Nephron (organoid): ENCODE measurements around the gene ATP5F1B.

Source experiments
- H3K27ac Mint-ChIP-seq, 3 experiments: 2 replicates each; pipeline ENCODE4 v1.8.0; 2020; ENCODE audit warnings: mixed read lengths in 3 of 3, mild to moderate bottlenecking in 2 of 3, moderate library complexity in 1 of 3
- H3K27me3 Mint-ChIP-seq: 2 replicates; pipeline ENCODE4 v1.8.0; 2021; ENCODE audit warnings: low read depth, mild to moderate bottlenecking, moderate library complexity, mixed read lengths
- H3K36me3 Mint-ChIP-seq: 2 replicates; pipeline ENCODE4 v1.8.0; 2020; ENCODE audit warnings: low read depth, mixed read lengths
- H3K4me1 Mint-ChIP-seq: 2 replicates; pipeline ENCODE4 v1.8.0; 2020; ENCODE audit warnings: mixed read lengths
- H3K4me3 Mint-ChIP-seq, 3 experiments: 2 replicates each; pipeline ENCODE4 v1.8.0; 2020; ENCODE audit warnings: mild to moderate bottlenecking in 3 of 3, mixed read lengths in 3 of 3, moderate library complexity in 2 of 3
- H3K9me3 Mint-ChIP-seq: 2 replicates; pipeline ENCODE4 v1.8.0; 2020; ENCODE audit warnings: mixed read lengths
- CTCF ChIP-seq, 3 experiments: fragments of 200-600 bp; sonication (generic); IDR thresholded peaks; one replicate each; pipeline ENCODE4 v1.5.0; 2021; ENCODE audit warnings: antibody characterized with exemption in 3 of 3; ENCODE audit not compliant: unreplicated experiment in 3 of 3

The ATP5F1B gene

GRCh38 chr12:56684745-56685359 is 39.1 kb upstream of the ATP5F1B start:
- no peak for TF ChIP-seq CTCF (IDR thresholded peaks at IDR 0.05; ENCODE audit: unreplicated experiment in 3 of 3)
- Mint-ChIP-seq H3K27me3 (no peaks in the 10 kb centered on the region), H3K9me3 (no peaks in the 10 kb centered on the region), H3K4me3 (peak overlapping the region; percentile 85 to 99 (median 87)), H3K4me1 (peaks cover 33% of the 10 kb centered on the region), H3K27ac (peak overlapping the region; percentile 95 to 96 (median 95)), H3K36me3 (peaks cover 33% of the 10 kb centered on the region)

DNA sequence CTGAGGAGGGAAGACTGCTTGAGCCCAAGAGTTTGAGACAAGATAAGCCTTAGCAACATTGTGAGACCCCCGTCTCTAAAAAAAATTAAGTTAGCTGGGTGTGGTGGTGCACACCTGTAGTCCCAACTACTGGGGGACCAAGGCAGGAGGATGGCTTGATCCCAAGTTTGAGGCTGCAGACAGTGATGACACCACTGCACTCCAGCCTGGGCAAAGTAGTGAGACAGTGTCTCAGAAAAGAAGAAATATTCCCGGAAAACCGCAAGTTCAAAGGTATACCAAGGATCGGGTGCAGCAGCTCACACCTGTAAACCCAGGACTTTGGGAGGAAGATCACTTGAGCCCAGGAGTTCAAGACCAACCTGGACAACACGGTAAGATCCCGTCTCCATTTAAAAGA is 36.5 kb upstream of the ATP5F1B start:
- Mint-ChIP-seq H3K36me3 (peaks cover 45% of the 10 kb centered on the region), H3K27me3 (no peaks in the 10 kb centered on the region), H3K4me1 (peaks cover 25% of the 10 kb centered on the region), H3K4me3 (peak overlapping the region in 2 of 3 experiments; percentile 44 to 49), H3K9me3 (no peaks in the 10 kb centered on the region), H3K27ac (peak overlapping the region in 2 of 3 experiments; percentile 25 to 88)
- no peak for TF ChIP-seq CTCF (IDR thresholded peaks at IDR 0.05; ENCODE audit: unreplicated experiment in 3 of 3)

DNA sequence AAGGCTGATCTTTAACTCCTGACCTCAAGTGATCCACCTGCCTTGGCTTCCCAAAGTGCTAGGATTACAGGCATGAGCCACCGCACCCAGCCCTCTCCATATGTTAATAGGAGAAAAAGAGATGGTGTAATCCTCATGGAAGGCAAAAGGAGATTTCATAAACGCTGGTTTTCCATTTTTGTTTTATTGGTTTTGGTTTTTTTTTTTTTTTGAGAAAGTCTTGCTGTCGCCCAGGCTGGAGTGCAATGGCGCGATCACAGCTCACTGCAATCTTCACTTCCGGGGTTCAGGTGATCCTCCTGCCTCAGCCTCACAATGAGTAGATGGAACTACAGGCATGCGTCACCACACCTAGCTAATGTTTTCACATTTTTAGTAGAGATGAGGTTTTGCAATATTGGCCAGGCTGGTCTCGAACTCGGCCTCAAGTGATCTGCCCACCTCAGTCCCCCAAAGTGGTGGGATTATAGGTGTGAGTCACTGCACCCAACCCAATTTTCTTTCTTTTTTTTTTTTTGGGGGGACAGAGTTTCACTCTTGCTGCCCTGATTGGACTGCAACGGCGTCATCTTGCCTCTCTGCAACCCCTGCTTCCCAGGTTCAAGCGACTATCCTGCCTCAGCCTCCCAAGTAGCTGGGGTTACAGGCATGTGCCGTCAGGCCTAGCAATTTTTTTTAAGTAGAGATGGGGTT is 34.2 kb upstream of the ATP5F1B start:
- TF ChIP-seq CTCF (IDR thresholded peaks at IDR 0.05; ENCODE audit: unreplicated experiment in 3 of 3), result no peak
- Mint-ChIP-seq H3K27me3 (no peaks in the 10 kb centered on the region), H3K36me3 (peaks cover 44% of the 10 kb centered on the region), H3K4me3 (no peak overlapping the region), H3K4me1 (peaks cover 23% of the 10 kb centered on the region), H3K27ac (no peak overlapping the region), H3K9me3 (no peaks in the 10 kb centered on the region)

- H3K27ac Mint-ChIP-seq, result peak overlapping the region in 1 of 3 experiments; percentile 49
- H3K36me3 Mint-ChIP-seq, result peaks cover 36% of the 10 kb centered on the region
- H3K4me3 Mint-ChIP-seq, result no peak overlapping the region
- H3K9me3 Mint-ChIP-seq, result no peaks in the 10 kb centered on the region
- no peaks in the 10 kb centered on the region for H3K27me3 Mint-ChIP-seq
- peaks cover 11% of the 10 kb centered on the region for H3K4me1 Mint-ChIP-seq
- TF ChIP-seq CTCF (IDR thresholded peaks at IDR 0.05; ENCODE audit: unreplicated experiment in 3 of 3), result no peak
Measured at GRCh38 chr12:56678852-56679251, 33.1 kb upstream of the ATP5F1B start.

DNA sequence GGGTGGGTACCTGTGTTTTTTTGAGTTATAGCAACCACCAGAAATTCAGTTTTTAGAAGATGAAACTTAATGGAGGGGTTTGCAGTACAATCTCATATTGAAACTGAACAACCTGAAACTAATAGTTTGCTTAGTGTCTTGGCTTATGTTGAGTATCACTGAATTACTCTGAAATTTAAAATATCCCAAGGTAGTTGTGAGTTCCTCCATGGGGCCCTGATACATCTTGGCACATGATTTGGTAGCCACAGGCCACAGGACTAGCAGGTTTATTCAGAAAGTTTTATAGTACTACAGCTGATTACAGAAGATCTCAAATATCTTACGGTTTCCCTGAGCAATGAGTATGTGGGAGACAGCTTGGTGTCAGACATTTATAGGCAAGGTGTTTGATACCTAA is 31.9 kb upstream of the ATP5F1B start:
- Mint-ChIP-seq H3K4me1 (peaks cover 14% of the 10 kb centered on the region), H3K9me3 (no peaks in the 10 kb centered on the region), H3K4me3 (no peak overlapping the region), H3K27ac (no peak overlapping the region), H3K36me3 (peaks cover 39% of the 10 kb centered on the region), H3K27me3 (no peaks in the 10 kb centered on the region)
- no peak for TF ChIP-seq CTCF (IDR thresholded peaks at IDR 0.05; ENCODE audit: unreplicated experiment in 3 of 3)
